Measurements from ENCODE around the gene SERPINE2. TPM values are rescaled to one million over a fixed set of nuclear protein-coding genes. Genes with fewer than 3 reads are reported as not detected.

The SERPINE2 gene, protein sequence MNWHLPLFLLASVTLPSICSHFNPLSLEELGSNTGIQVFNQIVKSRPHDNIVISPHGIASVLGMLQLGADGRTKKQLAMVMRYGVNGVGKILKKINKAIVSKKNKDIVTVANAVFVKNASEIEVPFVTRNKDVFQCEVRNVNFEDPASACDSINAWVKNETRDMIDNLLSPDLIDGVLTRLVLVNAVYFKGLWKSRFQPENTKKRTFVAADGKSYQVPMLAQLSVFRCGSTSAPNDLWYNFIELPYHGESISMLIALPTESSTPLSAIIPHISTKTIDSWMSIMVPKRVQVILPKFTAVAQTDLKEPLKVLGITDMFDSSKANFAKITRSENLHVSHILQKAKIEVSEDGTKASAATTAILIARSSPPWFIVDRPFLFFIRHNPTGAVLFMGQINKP
- 63.7 TPM for total RNA-seq

GRCh38 chr2:224039080-224039769, at the start of gene SERPINE2:
SERPINE2 (minus strand) TSS chr2:224039286; CDS start chr2:224001900, 37,386 bp downstream.
- peak; percentile 57 for ATAC-seq

GRCh38 chr2:224086226-224086914, 47.3 kb upstream of the SERPINE2 start:
- ATAC-seq: peak; percentile 100

- ATAC-seq: no peak
Observed at GRCh38 chr2:224085811-224086210, 46.7 kb upstream of the SERPINE2 start.

DNA sequence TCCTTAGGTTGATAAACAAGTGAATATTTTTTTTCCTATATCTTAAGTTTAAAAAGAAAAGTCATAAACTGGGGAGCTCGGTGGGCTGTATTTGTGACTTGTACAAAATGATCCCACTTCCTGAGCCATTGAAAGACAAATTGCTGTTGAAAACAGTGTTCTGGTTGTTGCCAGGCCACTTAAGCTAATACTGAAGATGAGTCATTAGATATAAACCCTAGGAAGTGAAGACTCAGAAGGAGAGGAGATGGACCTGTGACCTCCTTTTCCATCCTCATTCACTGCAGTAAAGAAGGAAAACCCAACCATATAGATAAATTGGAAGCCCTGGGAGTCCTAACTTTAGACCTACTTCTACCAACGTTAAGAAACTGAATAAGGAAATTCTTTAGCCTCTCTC, 46.2 kb upstream of the SERPINE2 start:
- ATAC-seq: peak; percentile 61

GRCh38 chr2:224084266-224084892, 45.3 kb upstream of the SERPINE2 start:
- ATAC-seq: no peak

GRCh38 chr2:224083638-224084037, 44.6 kb upstream of the SERPINE2 start:
- ATAC-seq: no peak

GRCh38 chr2:224078656-224079055, 39.6 kb upstream of the SERPINE2 start:
- ATAC-seq: no peak

- ATAC-seq: no peak
Observed at GRCh38 chr2:224077773-224078507, 38.9 kb upstream of the SERPINE2 start.

DNA sequence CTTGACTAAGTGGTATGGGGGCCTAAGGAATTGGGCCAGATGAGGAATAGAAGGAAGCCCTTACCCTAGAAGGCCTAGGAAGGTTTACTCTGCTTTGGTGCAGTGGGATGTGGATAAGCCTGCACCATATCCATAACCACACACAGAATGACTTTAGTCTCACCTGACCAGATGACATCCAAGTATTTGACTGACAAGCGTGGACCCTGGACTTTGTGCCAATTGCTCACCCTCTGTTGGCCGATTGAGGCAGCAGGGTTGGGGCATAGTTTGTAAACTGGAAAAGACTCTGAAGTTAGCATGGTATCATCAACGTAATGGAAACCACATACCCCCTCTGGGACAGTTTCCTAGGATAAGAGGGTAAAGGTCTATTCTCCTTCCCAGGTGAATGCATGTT, 36.5 kb upstream of the SERPINE2 start:
- no peak for ATAC-seq

- ATAC-seq: no peak
Observed at GRCh38 chr2:224073676-224074075, 34.6 kb upstream of the SERPINE2 start.

- no peak for ATAC-seq
Observed at GRCh38 chr2:224072541-224073188, 33.6 kb upstream of the SERPINE2 start.

GRCh38 chr2:224069172-224069571, 30.1 kb upstream of the SERPINE2 start:
- ATAC-seq: peak; percentile 37

GRCh38 chr2:224063298-224063648, 24.2 kb upstream of the SERPINE2 start:
- no peak for ATAC-seq

GRCh38 chr2:224062481-224063297, 23.6 kb upstream of the SERPINE2 start:
- ATAC-seq: no peak

DNA sequence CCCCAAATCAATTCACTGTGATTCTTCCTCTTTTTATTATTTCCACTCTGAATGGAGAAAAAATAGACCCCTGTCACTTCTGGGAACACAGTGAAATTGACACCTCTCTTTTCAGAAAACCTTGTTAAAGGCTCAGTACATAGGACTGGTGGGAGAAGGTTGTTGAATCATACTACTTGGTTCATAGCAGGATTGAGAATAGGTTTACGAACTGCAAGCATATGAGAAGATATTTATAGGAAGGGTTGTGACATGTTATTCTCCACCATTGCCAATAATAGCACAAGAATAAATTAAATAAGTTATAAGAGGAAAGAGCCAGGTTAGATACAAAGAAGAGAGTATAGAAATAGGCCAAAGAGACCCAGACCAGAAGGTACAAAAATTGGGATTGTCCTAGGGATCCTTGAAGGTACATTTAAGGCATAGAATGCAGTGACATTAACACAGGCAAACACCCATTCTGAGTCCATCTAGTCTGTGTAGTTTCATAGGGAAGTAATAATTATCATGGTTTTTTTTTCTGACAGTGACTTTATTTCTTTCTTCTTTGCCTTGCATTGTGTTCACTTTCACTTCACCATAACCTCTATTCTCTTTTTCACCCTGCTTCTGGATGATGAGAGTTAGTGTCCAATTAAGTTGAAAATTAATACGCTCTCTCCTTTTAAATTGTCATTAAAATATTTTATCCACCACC, 21.8 kb upstream of the SERPINE2 start:
- ATAC-seq: no peak

- no peak for ATAC-seq
Observed at GRCh38 chr2:224059178-224059577, 20.1 kb upstream of the SERPINE2 start.

GRCh38 chr2:224058048-224058775, 19.1 kb upstream of the SERPINE2 start:
- no peak for ATAC-seq

- ATAC-seq: no peak
Observed at GRCh38 chr2:224056889-224057288, 17.8 kb upstream of the SERPINE2 start.

- no peak for ATAC-seq
Observed at GRCh38 chr2:224055101-224055500, 16.0 kb upstream of the SERPINE2 start.

Measured in esophagus mucosa (tissue), 1 donor.